Renal cortex interstitium (tissue), 11 donors: Measurements from ENCODE around the gene ERVMER34-1. TPM values are rescaled to one million over a fixed set of nuclear protein-coding genes. Genes with fewer than 3 reads are reported as not detected.

ENCODE experiments used
- DNase-seq, 11 donors: peaks; one replicate each; pipeline ENCODE4 v3.0.0-alpha.2; 2013; ENCODE audit warnings: low read depth in 9 of 11, low spot score in 4 of 11; ENCODE audit errors: extremely low read depth in 1 of 11
- polyA plus RNA-seq, 3 donors: library from polyadenylated mRNA; unstranded; fragments of 120-200 nt; gene quantifications; one replicate each; pipeline ENCODE4 v1.2.1, GENCODE V29; 2013; ENCODE audit not compliant: insufficient read length in 3 of 3

ERVMER34-1 gene
- polyA plus RNA-seq, 3 donors: 3.3 to 4.1 (median 3.9) TPM

DNA sequence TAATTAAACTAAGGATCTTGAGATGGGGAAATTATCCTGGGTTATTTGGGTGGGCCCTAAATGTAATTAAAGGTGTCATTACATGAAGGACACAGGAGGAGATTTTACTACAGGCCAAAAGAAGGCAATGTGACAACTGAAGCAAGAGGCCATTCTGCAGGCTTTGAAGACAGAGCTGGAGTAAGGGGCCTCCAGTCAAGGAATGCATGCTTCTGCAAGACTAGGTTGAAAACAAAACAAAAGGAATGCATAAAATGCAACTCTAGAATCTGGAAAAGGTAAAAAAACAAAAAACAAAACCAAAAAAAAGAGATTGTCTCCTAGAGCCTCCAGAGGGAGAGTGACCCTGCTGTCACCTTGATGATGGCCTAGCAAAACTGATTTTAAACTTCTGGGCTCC is 21.6 kb downstream of the ERVMER34-1 start:
- no peak for DNase-seq

DNA sequence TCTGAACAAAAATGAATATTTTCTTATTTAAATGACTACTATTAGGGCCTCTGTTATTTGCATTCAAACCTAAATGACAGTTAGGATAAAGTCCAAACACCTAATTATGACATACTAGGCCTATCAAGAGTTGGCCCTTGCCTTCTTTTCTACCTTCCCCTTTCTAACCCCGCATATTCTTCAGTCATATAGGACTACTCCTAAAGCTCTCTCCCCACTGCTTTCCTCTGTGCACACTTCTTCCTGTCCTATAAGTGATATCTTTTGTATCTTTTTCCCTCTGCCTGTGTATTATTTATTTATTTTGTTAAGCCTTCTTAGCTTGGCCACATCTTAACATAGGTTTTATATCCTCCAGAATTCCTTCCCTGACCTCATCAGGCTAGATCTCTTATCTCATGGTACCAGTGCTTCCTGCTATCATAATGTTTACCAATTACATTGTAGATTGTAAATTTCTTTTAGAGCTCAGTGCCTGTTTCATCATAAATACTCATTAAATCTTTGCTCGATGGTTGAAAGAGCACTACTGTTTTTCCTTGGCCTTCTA is 22.5 kb downstream of the ERVMER34-1 start:
- DNase-seq: no peak

DNA sequence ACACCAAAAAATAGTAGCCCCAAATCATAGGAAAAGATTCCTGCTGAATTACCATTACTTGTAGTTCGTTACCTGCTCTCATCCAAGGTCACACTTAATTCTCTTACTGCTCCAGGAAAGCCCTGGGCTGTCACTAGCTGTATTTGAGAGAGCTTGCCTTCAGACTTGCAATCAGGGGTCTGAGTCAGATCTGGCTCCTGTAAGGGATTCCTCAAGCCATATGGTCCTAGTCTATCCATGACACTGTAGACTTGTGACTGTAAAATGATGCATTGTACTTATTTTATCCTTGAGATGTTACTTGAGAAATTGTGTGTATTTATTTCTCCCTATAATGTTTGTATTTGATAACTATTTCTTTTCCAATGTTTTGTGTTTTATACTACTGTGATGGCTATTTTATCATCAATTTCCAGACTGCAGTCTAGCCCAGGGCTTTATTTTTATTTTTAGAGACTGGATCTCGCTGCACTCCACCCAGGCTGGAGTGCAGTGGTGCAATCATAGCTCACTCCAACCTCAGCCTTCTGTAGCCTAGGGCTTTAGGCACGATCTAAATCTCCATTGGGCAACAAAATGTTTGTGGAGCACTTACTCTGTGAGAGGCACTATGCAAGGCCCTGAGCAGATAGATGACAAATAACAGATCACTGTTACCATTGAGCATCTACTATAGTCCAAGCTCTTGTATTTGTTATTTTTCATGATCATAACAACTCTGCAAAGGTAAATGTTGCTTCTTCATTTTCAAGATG is 24.2 kb downstream of the ERVMER34-1 start:
- DNase-seq: no peak

DNA sequence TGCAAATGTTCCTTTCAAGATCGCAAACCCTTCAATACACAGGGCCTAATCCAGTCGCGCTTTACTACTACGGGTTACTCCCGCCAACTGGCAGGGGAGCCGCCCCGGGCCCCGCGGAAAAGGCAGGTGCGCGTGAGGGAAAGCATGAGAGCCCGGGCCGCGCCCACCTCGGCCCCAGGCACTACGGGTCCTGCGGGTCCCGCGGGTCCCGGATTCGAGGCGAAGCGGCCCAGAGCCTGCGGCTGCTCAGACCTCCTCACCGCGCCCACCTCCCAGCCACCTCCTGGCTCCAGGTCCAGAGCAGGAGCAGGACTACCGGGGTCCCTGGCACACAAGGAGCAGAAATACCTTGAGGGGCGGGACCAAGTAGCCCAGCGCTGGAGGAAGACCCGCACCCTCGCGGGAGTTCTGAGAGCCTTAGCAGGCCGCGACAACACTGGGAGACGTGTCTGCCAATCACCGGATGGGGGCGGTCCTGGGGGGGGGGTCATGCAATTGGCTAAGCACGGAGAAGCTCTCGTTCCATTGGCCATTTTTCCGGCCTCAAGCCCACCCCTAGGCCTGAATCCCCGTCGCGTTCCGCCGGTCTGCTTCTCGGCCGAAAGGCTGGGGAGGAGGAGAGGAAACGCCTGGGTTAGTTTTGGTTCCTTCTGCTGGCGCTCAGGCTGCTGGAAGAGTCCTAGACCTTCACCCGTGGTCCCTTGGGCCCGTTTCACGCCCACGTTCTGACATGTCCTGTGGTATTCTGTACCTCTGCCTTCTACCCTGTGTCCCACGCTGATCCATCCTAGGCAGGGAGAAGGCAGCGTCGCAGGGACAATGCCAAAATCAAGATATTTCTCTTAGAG is 29.0 kb downstream of the ERVMER34-1 start:
- peak; percentile 89 to 98 (median 96) for DNase-seq

DNA sequence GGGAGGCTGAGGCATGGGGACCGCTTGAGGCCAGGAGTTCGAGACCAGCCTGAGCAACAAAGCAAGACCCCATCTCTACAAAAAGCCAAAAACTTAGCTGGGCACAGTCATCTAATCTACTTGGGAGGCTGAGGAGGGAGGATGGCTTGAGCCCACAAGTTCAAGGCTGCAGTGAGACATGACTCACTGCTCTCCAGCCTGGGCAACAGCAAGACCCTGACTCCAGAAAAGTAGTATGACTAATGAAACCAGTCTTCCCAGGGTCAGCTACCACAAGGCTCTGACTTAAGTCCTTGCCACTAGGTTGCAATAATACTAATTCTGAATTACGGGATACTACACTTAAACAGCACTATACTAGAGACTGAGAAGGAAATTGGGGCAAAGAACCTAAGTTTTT is 33.1 kb downstream of the ERVMER34-1 start:
- DNase-seq: no peak

DNA sequence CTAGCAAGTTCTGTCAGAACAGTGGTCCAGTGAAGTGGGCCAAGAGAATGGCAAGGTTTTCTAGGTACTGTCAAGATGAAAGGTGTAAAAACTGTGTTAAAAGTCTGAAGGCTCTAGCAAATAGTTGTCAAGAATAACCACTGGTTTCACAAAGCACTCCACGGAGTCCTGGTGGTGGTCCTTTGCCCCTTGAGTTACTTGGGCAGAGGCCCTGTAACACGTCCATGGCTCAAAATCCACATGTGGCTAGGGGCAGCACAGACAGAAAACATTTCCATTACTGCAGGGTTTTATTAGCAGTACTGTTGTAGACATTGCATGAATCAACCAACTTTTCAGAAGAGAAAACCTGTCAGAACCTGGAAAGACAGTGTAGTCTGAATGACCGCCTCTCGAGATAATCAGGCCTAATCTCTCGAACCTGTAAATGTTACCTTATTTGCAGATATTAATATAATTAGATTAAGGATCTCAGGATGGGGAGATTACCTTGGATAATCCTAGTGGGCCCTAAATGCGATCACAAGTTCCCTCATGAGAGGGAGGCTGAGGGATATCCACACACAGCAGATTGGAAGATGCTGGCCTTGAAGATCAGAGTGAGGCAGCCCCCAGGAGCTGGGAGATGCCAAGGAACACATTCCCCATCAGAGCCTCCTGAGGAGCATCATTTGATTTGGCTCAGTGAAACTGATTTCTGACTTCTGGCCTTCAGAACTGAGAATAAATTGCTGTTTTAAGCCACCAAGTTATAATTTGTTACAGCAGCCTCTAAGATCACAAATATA is 34.7 kb downstream of the ERVMER34-1 start:
- no peak for DNase-seq

DNA sequence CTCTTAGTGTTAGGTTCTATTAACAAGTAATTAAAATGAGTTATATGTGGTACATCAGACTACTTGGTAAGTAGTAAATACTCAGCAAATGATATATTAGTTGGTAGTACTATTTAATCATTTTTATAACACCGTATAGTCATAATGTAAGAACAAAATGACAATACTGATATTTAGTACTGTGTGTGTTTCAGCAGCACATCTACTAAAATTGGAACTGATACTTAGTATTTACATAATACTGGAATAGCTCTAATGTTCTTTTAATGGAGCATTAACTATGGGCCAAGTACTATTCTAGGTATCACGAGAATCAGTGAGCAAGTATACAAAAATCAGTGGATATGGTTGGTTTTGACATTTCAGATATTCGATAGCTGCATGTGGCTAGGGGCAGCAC is 35.3 kb downstream of the ERVMER34-1 start:
- DNase-seq: no peak

DNA sequence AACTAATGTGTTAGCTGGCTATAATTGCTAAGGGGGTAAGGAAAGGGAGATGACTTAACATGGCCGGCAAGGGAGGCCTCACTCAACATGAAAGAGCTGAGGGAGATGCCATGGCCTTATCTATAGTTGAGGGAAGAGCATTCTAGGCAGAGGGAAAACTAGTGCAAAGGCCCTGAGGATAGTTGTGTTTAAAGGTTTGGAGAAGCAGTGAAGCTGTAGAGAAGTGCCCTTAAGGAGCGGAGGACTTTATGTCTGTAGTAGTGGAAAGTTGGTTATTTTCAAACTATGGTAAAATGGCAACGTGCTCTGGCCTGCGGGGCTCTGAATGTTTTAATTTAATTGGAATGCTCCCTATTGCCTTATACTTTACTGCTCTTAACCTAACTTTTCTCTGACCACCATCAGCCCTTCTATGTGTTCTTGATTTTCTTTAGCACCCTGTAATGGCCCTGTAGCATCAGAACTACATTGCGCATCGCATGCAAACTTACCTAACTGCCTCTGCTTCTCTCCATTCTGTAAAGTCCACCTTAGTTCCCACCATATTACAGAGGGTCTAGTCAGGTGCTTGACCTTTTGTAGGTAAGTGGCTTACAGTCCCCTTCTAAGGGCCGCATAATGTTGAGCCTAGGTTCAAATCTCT is 35.8 kb downstream of the ERVMER34-1 start:
- DNase-seq: no peak

DNA sequence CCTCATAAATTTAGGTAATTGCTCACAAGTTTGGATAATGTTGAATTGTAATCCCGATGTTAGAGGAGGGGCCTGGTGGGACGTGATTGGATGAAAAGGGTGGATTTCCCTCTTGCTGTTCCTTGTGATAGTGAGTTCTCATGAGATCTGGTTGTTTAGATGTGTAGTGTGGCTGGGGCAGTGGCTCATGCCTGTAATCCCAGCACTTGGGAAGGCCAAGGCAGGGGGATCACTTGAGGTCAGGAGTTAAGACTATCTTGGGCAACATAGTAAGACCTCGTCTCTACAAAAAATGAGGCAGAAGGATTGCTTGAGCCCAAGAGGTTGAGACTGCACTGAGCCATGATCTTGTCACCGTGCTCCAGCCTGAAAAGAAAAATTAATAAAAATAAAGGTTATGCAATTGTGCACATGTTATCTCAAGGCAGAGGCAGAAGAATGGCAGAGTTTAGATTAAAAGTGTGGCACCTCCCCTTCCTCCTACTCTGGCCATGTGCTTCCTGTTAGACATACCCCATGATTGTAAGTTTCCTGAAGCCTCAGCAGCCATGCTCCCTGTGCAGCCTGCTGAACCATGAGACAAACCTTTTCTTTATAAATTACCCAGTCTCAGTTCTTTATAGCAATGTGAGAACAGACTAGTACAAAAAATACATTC is 36.5 kb downstream of the ERVMER34-1 start:
- no peak for DNase-seq

DNA sequence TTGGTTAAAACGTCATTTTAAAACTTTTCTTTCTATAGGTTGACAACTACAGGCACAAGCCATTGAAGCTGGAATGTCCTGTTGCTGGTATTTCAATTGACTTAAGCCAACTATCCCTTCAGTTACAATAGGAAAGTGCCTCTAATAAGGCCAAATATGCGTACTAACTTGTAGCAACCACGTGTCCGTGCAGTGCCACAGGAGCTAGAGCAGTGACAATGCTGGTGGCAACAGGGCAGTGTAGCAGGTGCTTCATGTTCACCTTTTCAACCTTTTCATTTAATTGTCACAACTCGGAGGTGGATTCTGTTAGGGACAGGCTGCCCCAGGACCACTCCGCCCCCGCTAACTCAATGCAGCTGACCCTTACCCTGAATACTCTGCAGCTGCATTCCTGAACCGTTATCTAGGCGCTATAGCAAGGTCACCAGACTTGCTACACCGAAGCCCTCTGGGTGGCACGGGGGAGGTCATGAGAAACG is 37.7 kb downstream of the ERVMER34-1 start:
- DNase-seq: no peak

DNA sequence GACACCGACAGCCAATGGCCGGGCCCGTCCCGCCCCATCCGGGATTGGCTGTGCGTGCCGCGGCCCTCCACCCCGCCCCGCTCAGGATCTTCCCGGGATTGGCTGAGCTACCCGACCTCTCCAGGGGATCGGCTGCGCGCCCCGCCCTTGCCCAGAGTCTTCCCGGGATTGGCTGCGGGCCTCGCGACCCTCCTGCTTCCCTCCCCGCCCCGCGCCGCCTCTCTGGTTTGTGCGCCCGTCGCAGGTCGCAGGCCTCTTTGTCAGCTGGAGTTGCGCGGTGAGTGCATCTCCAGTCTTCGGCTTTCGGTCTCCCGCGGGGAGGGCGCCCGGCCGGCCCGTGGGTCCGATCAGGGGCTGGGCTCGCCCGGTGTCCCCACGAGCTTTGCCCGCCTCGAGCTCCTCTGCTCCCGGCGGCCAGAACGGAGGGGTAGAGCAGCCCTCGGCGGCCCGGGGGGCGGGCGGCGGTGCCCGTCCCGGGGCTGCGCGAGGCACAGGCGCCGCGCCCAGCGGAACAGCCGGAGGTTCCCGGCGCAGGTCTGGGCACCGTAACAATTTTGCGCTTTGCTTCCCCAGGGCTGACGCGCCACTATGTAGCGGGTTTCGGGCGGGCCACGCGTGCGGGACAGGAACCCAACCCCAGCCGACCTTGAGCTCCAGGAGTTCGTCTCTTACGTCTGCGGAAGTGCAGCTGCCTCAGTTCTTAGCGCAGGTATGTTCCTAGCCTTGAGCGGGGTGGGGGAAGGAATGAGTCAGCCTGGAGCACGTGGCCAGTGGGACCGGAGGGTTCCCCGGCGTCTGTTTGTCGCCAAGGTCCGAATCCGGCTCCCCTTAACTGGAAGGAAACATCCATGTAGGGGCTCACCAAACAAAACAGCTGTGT is 38.7 kb downstream of the ERVMER34-1 start:
- peak; percentile 79 to 96 (median 94) for DNase-seq

DNA sequence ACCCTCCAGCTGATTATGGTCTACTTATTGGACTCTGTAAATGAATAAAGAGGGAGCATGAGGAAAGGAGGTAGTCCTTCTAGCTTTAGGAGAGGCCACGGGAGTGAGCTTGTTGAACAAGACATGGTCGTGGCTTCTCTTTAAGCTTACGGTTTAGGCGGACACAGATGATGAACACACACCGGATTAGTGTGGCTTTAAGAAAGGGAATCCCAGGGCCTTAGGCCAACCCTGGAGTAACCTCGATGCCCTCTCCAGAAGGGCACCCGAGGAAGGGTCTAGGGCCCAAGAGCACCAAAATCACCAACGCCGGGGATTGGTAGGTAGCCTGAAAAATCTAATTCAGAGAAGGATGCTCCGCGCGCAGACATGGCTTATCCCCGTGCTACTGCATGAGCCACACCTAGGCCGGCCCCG is 39.4 kb downstream of the ERVMER34-1 start:
- no peak for DNase-seq

DNA sequence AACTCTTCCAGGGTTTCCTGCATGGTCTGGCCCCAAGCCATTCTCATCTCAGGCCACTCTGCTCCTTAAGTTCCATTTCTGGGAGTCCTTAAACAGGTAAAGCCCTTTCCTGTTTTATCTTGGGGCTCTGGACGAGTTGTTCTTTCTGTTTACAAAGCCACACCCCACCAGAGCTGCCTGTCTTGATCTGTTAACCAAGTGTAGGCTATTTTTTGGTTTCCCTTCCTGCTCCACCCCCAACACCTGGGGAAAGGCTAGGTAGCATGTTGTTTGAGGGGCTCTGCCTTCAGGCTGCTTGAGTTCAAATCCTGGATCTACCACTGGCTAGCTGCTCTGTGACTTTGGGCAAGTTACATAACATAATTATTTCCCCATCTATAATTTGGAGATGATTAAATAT is 40.0 kb downstream of the ERVMER34-1 start:
- DNase-seq: no peak

DNA sequence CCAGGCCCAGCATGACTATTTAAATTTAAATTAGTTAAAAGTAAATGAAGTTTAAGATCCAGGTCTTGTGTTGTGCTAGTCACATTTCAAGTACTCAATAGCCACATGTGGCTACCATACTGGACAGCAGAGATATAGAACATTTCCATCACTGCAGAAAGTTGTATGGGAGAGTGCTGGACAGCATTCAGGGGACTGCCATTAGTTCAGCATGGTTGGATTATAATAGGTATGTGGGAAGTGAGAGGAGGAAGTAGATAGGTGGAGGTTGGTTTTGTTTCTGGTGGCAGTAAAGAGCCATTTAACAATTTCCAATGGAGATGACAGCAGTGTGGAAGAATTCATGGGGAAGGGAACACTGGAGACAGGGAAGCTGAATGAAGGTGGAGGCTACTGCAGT is 42.1 kb downstream of the ERVMER34-1 start:
- no peak for DNase-seq

DNA sequence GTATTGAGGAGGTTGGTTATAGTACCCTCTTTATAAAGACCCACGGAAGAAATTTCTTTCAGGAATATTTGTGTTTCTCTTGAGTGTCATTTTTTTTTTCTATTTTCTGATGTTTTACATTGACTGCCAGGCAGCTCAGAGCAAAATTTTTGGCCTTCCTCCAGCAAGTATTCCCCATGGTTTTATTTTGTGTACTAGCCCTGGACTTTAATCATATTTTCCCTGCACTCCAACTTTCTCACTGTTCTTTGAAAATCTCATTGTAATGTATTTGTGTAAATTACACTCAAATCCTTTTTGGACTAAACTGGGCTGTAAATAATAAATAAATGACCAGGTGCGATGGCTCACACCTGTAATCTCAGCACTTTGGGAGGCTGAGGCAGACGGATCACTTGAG is 46.6 kb downstream of the ERVMER34-1 start:
- no peak for DNase-seq

DNA sequence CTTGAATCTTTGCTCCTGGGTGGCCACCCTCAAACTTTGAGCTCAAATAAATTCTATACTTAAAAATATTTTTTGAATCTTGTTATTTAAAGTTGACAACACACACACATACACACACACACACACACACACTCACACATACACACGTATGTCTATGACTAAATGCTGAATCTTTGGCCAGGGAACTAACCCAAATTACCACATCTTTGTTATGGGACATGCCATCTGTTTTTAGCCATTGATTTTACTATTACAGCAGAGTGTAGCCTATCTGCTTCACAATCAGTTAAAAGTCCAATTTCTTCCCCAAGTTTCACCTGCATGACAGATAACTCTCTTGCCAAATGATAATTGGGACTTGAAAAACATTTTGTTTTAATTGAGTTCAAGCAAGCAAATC is 47.1 kb downstream of the ERVMER34-1 start:
- no peak for DNase-seq

DNA sequence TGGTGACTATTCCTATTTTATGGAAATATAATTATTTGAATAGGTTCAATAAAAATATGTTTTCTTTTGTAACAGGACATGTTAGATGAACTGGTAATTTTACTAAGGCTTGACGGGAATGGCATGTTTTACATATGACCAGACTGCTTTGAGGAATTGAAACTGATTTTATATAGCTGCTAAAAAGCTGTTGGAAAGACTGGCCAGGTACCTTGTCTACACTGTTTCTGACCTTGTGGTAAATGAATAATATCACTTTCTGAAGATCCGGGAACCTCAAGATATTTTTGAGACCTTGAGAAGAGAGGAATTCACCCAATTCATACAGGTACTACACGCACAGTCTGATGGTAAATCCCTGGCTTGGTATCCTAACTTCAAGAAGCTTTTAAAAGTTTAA is 50.0 kb downstream of the ERVMER34-1 start:
- no peak for DNase-seq
